HG02943 (cell line): ENCODE results near the gene SSMEM1.
"Not testable (repeated sequence)": the region's sequence is repeated elsewhere in the genome, so short reads cannot be mapped to it uniquely, and the experiment has no call there.

Experiments used
- ATAC-seq: cut with Tn5 transposase; IDR thresholded peaks from one replicate; pipeline ENCODE4 v1.9.1; 2021; ENCODE audit warnings: mild to moderate bottlenecking, low read depth, moderate library complexity; ENCODE audit not compliant: unreplicated experiment

The SSMEM1 gene

GRCh38 chr7:130243486-130243885 is 35.8 kb downstream of the SSMEM1 start:
- not testable (repeated sequence) for ATAC-seq

DNA sequence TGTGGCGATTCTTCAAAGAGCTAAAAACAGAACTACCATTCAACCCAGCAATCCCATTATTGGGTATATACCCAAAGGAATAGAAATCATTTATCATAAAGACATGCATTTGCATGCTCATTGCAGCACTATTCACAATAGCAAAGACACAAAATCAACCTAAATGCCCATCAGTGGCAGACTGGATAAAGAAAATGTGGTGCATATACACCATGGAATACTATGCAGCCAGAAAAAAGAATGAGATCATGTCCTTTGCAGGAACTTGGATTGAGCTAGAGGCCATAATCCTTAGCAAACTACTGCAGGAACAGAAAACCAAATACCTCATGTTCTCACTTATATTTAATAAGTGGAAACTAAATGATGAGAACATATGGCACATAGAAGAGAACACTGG is 38.8 kb downstream of the SSMEM1 start:
- not testable (repeated sequence) for ATAC-seq

DNA sequence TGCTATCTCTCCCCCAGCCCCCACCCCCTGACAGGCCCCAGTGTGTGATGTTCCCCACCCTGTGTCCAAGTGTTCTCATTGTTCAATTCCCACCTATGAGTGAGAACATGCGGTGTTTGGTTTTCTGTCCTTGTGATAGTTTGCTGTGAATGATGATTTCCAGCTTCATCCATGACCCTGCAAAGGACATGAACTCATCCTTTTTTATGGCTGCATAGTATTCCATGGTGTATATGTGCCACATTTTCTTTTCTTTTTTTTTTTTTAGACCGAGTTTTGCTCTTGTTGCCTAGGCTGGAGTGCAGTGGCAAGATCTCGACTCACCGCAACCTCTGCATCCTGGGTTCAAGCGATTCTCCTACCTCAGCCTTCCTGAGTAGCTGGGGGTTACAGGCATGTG is 41.2 kb downstream of the SSMEM1 start:
- ATAC-seq: not testable (repeated sequence)

GRCh38 chr7:130249626-130250025 is 42.0 kb downstream of the SSMEM1 start:
- ATAC-seq: not testable (repeated sequence)

- no peak for ATAC-seq
Observed at GRCh38 chr7:130254555-130254954, 46.9 kb downstream of the SSMEM1 start.

DNA sequence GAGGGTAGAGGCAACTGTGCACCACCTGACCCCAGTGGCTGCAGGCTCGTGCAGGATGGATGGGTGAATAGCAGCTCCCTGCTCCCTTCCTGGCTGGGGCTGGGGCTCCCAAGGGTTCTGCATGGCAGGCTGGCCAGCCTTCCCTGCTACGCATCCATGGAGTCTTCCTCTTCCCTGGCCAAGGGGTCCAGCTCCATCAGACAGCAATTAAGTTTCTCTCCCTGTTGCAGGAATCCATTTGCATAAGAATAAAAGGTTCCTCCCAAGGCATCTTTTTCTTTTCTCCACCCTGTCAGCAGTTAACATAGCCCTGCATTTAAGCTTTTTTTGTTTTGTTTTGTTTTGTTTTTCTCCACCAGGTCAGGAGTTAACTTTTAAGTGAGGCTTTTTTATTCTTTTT is 49.0 kb downstream of the SSMEM1 start:
- ATAC-seq: no peak

DNA sequence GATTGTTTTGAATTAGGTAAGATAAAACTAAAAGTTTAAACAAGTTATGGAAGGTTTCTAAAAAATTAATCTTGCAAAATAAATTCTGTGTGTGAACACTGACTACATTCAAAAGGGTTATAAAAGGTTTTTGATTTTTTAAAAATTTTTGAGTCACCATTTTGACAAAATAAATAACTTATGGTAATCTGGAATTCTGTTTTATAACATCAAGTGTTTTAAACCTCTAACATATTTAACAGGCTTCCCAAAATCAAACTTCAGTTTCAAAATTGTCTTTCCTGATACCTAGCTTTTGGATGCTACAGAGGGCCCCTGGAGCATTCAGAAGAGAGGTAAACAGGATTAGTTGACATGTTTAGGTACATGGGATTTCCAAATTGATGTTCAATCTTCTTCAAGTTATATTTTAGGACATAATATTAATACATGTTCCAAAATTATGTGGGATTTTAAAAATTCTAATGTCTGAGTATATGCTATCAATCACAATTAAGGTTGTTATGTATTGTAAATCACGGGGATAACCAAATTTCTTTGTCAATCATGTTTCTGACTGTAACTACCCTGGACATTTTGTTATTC is 50.9 kb downstream of the SSMEM1 start:
- no peak for ATAC-seq

DNA sequence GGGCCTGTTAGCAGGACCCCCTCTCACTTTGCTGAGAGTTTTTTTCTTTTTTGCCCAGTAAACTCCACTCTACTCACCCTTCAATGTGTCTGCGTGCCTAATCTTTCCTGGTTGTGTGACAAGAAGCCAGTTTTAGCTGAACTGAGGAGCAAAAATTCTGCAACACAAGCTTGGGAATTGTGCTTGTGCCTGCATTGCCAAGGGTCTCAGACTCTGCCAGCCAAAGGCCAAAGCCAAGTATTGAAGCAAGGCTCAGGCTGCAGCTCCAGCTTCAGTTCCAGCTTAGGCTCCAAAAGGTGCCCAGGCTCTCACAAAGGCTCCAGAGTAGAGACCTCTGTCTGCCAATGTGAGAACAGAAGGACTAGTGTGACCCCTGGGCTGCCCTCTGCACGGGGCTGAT is 54.8 kb downstream of the SSMEM1 start:
- ATAC-seq: no peak

GRCh38 chr7:130263130-130263529 is 55.5 kb downstream of the SSMEM1 start:
- ATAC-seq: no peak
